GM23248 (cell line): ENCODE data around the gene TENM4.

Source experiments
- EZH2 ChIP-seq: fragments of 200-600 bp; sonication (generic); IDR thresholded peaks from 2 replicates; pipeline ENCODE4 v1.6.1; 2018; ENCODE audit warnings: antibody characterized with exemption, mild to moderate bottlenecking; ENCODE audit not compliant: insufficient read depth, poor library complexity, severe bottlenecking
- EZH2phosphoT487 ChIP-seq: fragments of 200-600 bp; sonication (generic); IDR thresholded peaks from 2 replicates; pipeline ENCODE4 v1.6.1; 2018; ENCODE audit warnings: antibody characterized with exemption, moderate library complexity, mild to moderate bottlenecking, low read depth; ENCODE audit not compliant: insufficient read depth

GRCh38 chr11:79470161-79470560 is 29.3 kb upstream of the TENM4 start:
- TF ChIP-seq EZH2 (no peak), EZH2phosphoT487 (no peak)
